K562 (cell line): ENCODE results near the gene PLEKHA6. TPM values are rescaled to one million over a fixed set of nuclear protein-coding genes. Genes with fewer than 3 reads are reported as not detected.
A peak's percentile ranks its signal among the peaks of the same experiment; 100 is the strongest.

Experiments used
- CHD7 ChIP-seq: fragments of 200-600 bp; sonication (generic); IDR thresholded peaks from one replicate; pipeline ENCODE4 v1.6.1; 2012; ENCODE audit warnings: mild to moderate bottlenecking, low read depth, low read length, inconsistent platforms
- CREB5 ChIP-seq: fragments of 250-450 bp; sonication (Bioruptor Pico); IDR thresholded peaks from 2 replicates; pipeline ENCODE4 v1.5.0; 2020; ENCODE audit warnings: mild to moderate bottlenecking
- ESRRB ChIP-seq: fragments of 250-450 bp; sonication (Bioruptor Pico); IDR thresholded peaks from 2 replicates; pipeline ENCODE4 v1.5.0; 2020; ENCODE audit warnings: mild to moderate bottlenecking, moderate library complexity, borderline replicate concordance
- HNRNPK ChIP-seq: fragments of 200-400 bp; formaldehyde crosslinking; IDR thresholded peaks from one replicate; pipeline ENCODE4 v1.6.1; 2018; ENCODE audit warnings: mild to moderate bottlenecking, low read depth, low read length; ENCODE audit not compliant: poor library complexity, severe bottlenecking
- RAD21 ChIP-seq, 2 experiments: fragments of 250-450 bp in 1 of 2; fragments of 450-650 bp in 1 of 2; sonication (Bioruptor Pico) in 1 of 2; formaldehyde crosslinking in 1 of 2; IDR thresholded peaks in 1 of 2; conservative IDR thresholded peaks in 1 of 2; 2 replicates each; pipeline versions ENCODE4 v1.4.0 to v1.8.0; 2020 to 2022; ENCODE audit warnings: mild to moderate bottlenecking in 2 of 2, moderate library complexity in 1 of 2
- RNF2 ChIP-seq: sonication (generic); IDR thresholded peaks from 2 replicates; pipeline ENCODE4 v1.6.1; 2016
- SMARCA4 ChIP-seq: fragments of 450-650 bp; IDR thresholded peaks from 2 replicates; pipeline ENCODE4 v1.6.1; 2016
- USF1 ChIP-seq: sonication (generic); formaldehyde crosslinking; IDR thresholded peaks from 2 replicates; pipeline ENCODE4 v1.9.0; 2022; ENCODE audit warnings: mild to moderate bottlenecking, missing genetic modification reagents
- ZNF324 ChIP-seq: fragments of 250-450 bp; sonication (Bioruptor Pico); IDR thresholded peaks from 2 replicates; pipeline ENCODE4 v1.4.0; 2020; ENCODE audit warnings: mild to moderate bottlenecking
- ZNF778 ChIP-seq: fragments of 450-650 bp; formaldehyde crosslinking; IDR thresholded peaks from 2 replicates; pipeline ENCODE4 v1.4.0; 2020; ENCODE audit warnings: mild to moderate bottlenecking, moderate library complexity
- polyA plus RNA-seq, 8 experiments: library from polyadenylated mRNA; depleted of rRNA in 4 of 8; stranded (reverse) in 5 of 8; unstranded in 3 of 8; fragments of >200 nt; fragmentation: Nextera tagmentation in 2 of 8; fragmentation: Illumina TruSeq in 1 of 8; extraction: Ambion mirVana in 2 of 8; extraction: Trizol in 1 of 8; gene quantifications; 2 replicates each; pipeline versions ENCODE4 v1.2.1 to v1.2.3, GENCODE V29; 2011 to 2014; ENCODE audit warnings: inconsistent platforms in 1 of 8, missing spikeins in 1 of 8
- total RNA-seq, 7 experiments: library from RNA; depleted of rRNA in 6 of 7; stranded (reverse); fragments of >200 nt in 6 of 7; fragmentation: Illumina TruSeq in 2 of 7; extraction: Trizol in 2 of 7; gene quantifications; 2 replicates each; pipeline versions ENCODE4 v1.2.1 to v1.2.3, GENCODE V29; 2011 to 2021; ENCODE audit warnings: low replicate concordance in 1 of 7

PLEKHA6 gene
- total and polyA plus RNA-seq, 9 of the 15 experiments (the other 6 are each of a cell fraction or from before 2014, with no cell fraction given): under 0.01 to 0.33 (median 0.01) TPM; not detected in 4

GRCh38 chr1:204377800-204378668 lies 18.3 kb upstream of the PLEKHA6 start (continued):
- TF ChIP-seq RAD21 (CRISPR knock-in tag; conservative IDR thresholded peaks at IDR 0.05 in 1 of 2, IDR thresholded peaks at IDR 0.05 in 1 of 2): no peak
- peak; percentile 46; the same call in 1 of the 2 replicates for TF ChIP-seq SMARCA4
- TF ChIP-seq ZNF324 (CRISPR knock-in tag): no peak
- TF ChIP-seq ESRRB (CRISPR knock-in tag): no peak
- TF ChIP-seq USF1 (CRISPR knock-in tag): no peak
- TF ChIP-seq CHD7: no peak
- no peak for TF ChIP-seq ZNF778 (CRISPR knock-in tag)
- no peak for TF ChIP-seq CREB5 (CRISPR knock-in tag)
- no peak for TF ChIP-seq HNRNPK
- peak; percentile 37; the same call in 1 of the 2 replicates for TF ChIP-seq RNF2
